Measurements from ENCODE around the gene CEP126.
A peak's percentile ranks its signal among the peaks of the same experiment; 100 is the strongest.

The CEP126 gene

DNA sequence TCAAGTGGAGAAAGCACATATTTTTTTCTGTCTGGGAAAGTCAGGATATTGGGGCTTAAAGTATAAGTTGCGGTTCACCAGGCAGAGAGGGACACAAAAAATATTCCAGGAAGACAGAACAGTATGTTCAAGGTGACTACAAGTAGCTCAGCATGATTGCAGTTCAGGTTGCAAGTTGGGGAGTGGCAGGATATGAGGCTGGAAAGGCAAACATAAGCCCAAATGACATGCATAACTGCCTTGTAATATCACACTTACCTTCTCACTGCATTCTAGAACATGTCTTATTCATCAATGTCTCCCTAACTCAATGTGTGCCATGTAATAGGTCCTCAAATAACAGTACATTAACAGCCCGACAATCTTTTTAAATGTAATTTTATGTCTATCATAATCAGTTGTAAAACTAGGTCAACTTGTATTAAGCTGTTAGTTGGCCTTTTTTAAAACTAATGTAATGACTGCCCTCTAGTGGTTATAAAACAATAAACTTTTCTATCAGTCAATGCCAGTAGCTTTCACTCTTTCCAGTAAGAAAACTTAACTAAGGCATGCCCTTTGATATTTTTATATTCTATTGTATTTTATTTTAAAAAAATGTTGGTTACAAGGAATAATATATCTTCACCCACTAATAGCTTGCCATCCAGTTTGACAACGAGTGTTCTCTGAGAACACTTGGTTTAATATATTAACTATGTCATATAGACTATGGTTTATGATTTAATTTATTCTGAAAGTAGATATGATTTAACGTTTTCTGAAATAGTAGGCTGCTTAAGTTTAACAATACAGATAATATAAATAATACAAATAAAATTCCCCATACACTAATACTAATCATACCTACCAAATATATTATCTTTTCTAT lies 93.0 kb downstream of the CEP126 start:
- peak; percentile 73 for FAIRE-seq

DNA sequence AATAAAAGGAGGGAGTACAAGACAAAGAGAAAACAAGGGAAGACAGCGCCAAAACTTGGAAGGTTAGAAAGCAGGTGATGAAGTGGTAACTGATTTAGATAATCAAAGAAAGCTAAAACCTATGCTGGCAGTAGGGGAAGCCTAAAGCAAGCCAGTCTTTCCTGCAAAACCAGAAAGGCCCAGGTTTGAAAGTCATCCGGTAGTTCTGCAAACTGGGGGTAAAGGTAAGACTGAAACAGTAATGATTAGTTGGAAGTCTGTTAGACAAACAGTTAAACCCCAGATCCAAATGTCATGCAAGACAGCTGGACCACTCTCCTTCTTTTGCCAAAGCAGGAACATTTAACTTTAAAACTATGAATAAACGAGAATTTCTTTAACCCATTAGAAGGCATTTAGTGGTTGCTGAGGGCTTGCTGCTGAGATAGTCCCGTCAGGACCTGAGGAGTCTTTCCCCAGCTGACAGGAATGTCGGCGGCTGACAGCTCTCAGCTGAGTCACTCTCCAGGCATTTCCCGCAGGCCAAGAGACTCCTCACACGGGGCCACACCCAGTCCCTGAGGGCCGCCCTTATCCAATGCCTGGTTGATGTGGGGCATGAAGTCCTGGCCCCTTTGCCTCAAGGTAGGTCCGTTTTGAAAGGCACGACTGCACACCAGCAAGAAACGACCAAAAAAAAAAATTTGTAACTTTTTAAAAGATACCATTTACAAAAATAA lies 96.1 kb downstream of the CEP126 start:
- FAIRE-seq, result no peak

More for the DNA sequence above, 93.0 kb downstream of the CEP126 start:
- DNase-seq (ENCODE audit: extremely low spot score, insufficient read length, low read depth), result no peak

DNA sequence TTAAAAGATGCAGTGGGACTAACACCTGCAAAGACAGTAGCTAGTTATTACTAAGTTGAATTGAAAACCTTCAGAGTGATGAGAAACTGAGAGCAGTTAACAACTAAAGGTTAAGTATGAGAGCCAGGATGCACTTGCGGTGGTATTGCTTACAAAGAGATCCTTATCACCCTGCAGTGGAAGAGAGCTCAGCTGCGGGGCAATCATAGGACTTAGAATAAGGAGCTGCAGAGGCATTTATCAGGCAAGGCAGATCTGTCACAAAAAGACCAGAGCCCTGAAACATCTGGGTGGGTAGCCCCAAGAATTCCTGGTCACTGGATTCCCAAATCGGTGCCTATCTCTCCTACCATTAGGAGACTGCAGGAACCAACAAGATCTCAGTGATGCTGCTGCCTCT lies 98.1 kb downstream of the CEP126 start:
- DNase-seq (ENCODE audit: extremely low spot score, insufficient read length, low read depth) (no peak), FAIRE-seq (no peak)

More for the DNA sequence above, 96.1 kb downstream of the CEP126 start:
- DNase-seq (ENCODE audit: extremely low spot score, insufficient read length, low read depth), result no peak

DNA sequence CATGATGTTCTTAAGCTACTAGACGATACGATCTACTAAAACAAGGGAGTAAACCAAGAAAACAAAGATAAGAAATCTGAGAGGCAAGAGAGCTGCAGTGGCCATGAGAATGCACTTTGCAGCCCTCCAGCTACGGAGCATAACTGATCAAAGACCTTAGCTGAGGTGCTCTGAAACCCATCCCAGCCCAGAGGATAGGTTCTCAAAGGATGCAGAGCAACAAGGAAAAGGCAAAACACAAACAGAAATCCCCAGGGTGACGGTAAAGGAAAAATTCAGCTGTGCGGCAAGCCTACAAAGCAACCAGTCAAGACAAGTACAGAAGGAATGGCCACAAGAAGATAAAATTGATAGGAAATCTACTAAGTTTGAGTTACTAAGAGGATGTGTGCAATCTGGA lies 99.9 kb downstream of the CEP126 start:
- no peak for DNase-seq (ENCODE audit: extremely low spot score, insufficient read length, low read depth)
- FAIRE-seq, result no peak

DNA sequence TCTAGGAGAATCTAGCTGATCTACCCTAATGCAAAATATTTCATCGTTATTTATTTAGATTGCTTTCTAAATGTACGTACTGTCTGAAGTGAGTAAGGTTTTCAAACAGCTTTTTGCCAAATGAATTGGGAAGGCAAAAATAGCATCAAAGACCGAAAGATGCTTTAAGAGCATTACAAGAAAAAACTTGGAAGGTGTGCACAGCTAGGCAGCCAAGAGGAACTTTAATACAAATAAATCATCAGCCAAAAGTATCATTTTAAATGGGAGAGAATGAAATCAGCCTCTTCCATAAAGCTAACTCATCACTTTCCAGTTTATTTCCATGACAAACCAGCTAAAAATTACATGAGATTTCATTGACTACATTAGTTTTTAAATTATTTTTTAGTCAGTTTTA lies 102.2 kb downstream of the CEP126 start:
- FAIRE-seq, result no peak

DNA sequence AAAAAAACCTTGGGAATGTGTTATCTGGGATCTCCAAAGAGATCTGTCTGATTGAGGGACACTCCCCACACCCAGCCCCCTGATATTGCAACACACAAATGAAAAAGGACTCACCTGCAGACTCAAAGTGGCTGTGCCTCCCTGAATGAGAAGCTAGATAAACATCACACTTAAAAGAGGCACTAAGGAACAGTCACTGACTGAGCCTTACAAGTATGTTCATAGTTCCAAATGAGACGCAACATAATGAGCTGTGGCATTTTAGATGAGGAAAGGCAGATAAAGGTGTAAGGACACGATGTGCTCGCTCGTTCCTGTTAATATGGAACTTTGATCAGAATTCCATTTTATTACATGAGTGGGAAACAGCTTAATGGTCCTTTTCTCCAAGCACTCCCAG lies 111.4 kb downstream of the CEP126 start:
- FAIRE-seq, result no peak

More for the DNA sequence above, 102.2 kb downstream of the CEP126 start:
- DNase-seq (ENCODE audit: extremely low spot score, insufficient read length, low read depth), result no peak

DNA sequence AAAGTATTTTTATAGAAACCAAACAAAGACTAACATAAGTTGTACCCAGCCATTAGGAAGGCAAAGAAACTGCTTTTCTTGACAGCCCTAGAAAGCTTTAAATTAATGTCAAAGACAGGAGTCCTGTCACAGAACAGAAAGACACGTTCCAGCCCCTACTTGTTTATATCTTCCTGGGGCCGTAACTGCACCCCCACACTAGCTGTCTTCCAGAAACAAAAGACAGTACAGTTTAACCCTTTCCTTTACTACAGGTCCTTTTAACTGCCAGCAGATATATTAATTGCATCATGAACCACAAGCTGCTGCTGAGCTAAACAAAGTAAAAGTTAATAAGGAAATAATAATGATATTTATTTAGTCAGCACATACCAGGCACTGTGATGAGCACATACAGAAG lies 112.1 kb downstream of the CEP126 start:
- no peak for FAIRE-seq
- no peak for DNase-seq (ENCODE audit: extremely low spot score, insufficient read length, low read depth)

More for the DNA sequence above, 111.4 kb downstream of the CEP126 start:
- DNase-seq (ENCODE audit: extremely low spot score, insufficient read length, low read depth), result no peak

DNA sequence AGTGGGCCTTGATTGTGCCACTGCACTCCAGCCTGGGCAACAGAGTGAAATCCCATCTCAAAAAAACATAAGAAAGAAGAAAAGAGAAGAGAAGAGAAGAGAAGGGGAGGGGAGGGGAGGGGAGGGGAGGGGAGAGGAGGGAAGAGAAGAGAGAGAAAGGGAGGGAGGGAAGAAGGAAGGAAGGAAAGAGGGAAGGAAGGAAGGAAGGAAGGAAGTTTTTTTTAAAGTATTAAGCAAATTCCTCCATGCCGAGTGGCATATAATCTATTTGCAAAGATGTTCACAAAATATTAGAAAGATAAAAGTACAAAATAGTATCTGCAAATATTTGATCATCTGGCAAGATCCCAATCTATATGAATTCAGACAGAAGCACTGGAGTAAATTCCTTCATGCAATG lies 121.9 kb downstream of the CEP126 start:
- no peak for FAIRE-seq
- DNase-seq (ENCODE audit: extremely low spot score, insufficient read length, low read depth), result no peak

DNA sequence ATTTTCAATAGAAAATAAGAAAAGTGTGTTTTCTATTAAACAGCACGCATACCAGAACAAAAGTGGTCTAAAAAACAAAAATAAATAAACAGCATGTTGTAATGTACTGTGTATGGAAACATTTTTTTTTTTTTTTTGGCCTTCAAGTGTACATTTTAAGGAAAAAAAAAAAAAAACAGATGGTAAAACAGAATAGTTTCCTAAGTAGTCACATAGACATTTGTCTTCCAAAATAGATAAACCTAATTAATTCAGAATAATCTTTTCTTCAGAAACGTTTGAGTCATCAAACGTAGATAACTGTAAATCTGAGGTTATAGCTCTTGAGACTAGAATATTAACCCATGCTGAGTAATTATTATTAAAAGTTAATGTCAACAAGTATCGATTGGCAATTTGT lies 132.0 kb downstream of the CEP126 start:
- FAIRE-seq, result no peak
- DNase-seq (ENCODE audit: extremely low spot score, insufficient read length, low read depth), result no peak

DNA sequence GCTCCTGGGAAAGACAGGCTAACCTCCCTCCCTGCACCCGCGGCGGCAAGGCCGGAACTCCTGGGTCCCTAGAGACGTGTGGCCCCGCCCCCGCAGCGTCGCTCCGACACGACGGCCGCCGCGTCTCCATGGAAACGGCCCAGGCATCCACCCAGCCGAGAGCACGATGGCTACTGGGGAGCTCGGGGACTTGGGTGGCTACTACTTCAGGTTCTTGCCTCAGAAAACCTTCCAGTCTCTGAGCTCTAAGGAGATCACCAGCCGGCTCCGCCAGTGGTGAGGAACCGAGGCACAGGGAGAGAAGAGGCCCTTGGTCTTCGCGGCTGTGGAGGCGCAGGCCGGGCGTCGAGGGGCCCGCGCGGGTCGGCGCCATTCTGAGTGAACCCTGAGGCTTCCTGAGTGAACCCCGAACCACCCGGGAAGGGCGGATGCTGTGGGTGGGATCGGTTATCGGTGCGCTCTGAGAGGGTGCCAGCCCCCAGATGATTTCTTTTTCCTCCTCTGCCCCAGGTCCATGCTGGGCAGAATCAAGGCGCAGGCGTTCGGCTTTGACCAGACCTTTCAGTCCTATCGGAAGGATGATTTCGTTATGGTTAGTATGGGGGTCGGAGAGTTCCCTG lies 132.6 kb downstream of the CEP126 start, which contains the start of gene CFAP300:
Gene CFAP300 (plus strand): TSS at position 133 of the 620 bp plus-strand sequence. CDS start 34 bp downstream, at position 167.
- FAIRE-seq (no peak), DNase-seq (ENCODE audit: extremely low spot score, insufficient read length, low read depth) (peak; percentile 14)
